GM19324 (cell line): ENCODE data around the gene GDPD5.
"Not testable (repeated sequence)": the region's sequence is repeated elsewhere in the genome, so short reads cannot be mapped to it uniquely, and the experiment has no call there.

ENCODE experiments used
- ATAC-seq: cut with Tn5 transposase; IDR thresholded peaks from one replicate; pipeline ENCODE4 v1.9.1; 2021; ENCODE audit warnings: mild to moderate bottlenecking, moderate library complexity; ENCODE audit not compliant: unreplicated experiment, low FRiP score

GDPD5 gene

DNA sequence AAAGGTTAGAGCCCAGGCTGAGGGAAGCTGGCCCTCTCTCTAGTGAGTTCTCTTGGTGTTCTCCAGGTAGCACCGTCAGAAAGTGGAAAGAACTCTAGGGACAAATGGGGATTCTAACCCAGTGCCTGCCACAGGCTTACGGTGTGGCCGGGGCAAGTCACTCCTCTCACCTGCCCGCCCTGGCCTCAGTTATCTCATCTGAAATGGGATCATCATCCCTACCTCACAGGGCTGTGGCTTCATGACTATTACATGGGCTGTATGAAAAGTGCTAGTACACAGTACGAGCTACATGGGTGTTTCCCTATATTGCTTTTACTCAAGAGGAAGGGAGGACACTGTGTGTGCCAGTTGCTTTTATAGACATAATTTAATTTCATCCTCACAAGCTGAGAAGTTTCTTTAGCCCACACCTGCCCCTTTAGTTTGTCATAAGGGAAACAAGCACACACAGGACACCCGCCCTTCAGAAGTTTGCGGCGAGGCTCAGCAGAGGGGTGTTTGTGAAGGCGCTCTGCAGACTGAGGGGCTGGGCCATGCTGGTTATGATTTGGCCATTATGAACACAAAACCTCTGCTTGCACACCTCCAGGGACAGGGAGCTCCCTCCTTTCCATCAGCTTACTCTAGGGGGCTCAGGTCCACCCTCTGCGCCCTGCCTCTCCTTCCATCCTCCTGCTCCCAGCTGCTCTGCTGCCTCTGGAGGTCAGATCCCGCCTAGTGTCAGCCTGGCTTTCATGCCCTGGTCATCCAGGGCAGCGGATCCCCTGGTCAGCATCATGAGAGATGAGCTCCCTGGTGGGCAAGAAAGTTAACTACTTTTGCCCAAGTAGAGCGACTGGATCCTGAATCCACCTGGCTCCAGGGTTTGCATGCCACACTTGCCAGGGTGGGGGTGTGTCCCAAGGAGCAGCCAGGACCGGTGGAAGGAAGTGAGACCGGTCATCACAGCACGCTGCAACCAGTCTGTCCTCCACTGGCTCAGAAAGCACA lies 93.9 kb downstream of the GDPD5 start:
- no peak for ATAC-seq

DNA sequence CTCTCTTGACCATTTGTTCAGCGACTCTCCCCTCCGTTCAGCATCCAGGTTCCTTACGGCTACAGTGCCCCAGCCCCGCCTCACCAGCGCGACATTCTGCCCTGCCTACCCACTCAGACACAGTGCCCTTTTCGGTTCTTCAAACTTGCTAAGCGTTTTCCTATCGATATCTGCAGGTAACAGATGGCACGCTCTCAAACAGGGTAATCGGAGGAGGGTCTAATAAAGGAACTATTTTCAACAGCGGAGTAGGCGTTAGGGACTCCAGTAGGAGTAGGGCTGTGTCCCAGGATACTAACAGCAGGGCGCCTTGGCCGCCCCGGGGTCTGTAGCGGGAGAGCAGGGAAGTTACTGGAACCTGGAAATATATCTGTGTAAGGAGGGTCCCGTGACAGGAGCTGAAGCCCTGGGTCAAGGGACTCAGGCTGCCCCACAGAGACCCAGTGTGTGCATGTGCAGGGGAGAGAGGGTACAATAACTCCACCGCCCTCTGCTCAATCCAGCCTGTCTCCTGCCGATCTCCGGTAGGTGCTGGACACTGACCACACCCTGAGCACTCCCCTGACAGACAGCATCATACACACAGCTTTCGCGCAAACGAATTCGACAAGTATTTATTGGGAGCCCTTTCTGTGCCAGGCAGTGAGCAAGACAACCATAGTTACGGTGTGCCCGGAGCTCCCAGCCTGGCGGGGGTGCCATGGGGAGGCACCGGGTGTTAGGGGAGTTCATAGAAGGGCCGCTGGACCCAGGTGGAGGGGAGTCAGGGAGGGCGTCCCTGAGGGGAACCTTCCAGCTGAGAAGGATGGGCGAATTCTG lies 94.8 kb downstream of the GDPD5 start:
- ATAC-seq = no peak

- ATAC-seq = peak; percentile 42
Measured at GRCh38 chr11:75429902-75430713, 95.6 kb downstream of the GDPD5 start.

GRCh38 chr11:75429641-75429901 lies 96.2 kb downstream of the GDPD5 start:
- no peak for ATAC-seq

DNA sequence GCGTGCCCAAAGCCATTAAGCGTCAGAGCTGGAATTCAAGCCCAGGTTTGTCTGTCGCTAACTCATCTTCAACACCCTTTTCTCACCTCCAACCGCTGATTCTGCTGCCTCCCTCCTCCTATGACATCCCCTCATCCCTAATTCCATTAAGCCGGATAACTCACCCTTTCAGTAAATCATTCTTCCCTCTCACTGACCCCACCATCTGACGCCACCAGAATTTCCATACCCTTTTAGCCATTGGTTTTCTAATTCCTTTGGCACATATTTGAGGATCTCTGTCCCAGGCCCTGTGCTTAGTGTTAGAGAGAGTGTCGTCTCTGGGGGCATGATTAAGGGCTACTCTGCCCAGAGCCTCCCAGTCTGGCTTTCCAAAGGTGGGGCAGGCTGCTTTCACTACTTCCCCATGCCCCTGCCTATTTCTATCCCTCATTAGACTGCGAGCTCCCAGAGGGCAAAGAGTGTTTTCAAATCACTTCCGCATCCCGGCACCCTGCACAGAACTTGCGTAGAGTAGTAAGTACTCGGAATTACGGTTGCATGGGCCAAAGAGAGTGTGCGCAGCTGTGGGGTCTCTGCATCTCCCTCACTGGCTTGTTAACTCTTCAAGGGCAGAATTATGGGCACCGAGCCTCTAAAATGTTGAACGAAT lies 96.6 kb downstream of the GDPD5 start:
- ATAC-seq = no peak

- peak; percentile 46 for ATAC-seq
Measured at GRCh38 chr11:75428281-75428724, 97.4 kb downstream of the GDPD5 start.

- no peak for ATAC-seq
Measured at GRCh38 chr11:75427181-75427580, 98.6 kb downstream of the GDPD5 start.

DNA sequence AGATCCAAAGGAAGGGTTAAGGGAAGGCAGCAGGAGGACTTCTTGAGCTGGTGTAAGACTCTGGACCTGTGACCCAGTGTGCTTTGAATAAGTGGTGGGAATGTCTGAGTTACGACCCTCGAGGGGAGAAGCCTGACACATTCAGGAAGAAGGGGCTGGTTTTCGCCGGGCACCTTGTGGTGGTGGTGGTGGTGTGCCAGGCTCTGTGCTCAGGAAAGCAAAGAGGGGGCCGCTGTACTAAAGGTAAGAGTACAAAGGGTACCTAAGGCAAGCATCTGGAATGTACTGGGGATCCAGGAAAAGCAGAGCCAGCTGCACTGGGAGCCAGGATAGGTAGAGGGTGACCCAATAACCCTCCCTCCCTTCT lies 99.0 kb downstream of the GDPD5 start:
- ATAC-seq = no peak

GRCh38 chr11:75425422-75425821 lies 100.3 kb downstream of the GDPD5 start:
- no peak for ATAC-seq

- no peak for ATAC-seq
Measured at GRCh38 chr11:75424396-75424795, 101.3 kb downstream of the GDPD5 start.

DNA sequence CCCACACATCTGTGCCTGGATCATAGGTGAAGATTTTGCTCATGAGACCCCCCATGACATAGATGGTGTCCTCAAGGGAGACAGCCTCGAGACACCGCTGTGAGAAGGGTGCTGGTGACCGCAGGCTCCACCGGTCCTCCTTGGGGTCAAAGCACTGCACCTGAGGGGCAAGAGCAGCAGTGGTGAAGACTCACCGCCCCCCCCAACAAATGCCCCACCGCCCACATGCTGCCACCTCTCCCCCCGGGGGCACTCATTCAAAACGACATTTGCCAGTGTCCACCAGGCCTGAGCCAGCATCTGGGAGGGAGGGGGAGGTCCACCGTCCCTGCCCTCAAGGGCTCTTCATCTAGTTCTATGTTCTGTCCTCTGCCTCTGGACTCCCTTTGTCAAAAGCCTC lies 102.0 kb downstream of the GDPD5 start:
- ATAC-seq = no peak

DNA sequence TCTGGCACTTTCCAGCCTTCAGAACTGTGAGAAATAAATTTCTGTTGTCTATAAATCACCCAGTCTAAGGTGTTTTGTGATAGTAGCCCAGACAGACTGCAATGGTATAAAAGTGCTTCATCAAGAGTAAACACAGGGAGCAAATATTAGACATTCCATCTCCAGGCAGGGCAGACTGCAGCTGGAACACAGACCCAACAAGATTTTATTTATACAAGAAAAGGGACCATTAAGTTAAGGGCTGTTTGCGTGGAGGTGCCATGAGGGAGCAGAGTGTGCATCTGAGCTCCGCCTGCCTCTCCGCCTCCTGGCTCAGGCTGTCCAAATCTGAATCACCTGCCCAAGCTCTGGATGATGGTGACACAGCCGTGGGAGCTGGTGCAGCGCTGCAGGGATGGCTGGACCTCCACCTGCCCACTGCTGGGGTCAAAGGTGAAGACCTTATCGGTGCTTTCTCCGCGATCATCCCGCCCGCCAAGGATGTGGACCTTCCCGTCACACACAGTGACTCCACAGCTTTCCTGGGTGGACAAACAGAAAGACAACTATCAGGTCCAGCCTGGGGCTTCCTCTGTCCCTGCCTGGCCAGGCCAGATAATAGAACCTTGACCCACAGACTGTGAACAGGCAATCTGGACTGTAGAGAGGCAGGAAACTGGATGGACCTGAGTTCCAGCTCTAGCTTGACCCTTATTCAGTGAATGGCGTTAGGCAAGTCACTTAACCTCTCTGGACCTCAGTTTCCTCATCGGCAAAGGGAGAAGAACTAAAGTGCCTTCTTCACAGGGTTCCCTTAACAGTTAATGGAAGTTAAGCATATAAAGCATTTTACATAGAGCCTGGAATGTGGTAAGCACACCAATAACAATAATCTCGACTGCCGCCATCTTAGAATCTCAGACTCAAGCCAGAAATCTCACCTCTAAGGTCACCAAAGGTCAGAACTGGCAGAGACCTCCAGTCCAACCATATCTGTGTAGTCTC lies 103.2 kb downstream of the GDPD5 start:
- ATAC-seq = no peak

DNA sequence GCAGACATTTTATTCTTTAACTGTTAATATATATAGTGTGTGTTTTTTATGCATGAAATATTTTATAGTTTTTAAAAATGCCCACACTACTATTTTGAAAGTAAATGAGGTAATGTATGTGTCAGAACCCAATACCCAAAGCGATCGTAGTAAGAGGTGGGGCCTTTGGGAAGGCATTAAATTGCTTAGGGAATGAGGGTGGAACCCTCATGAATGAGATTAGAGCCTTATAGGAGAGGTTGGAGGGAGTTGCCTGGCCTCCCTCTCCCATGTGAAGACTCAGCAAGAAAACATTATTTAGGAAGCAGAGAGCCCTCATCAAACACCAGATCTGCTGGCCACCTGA lies 103.9 kb downstream of the GDPD5 start:
- no peak for ATAC-seq

- ATAC-seq = no peak
Measured at GRCh38 chr11:75421035-75421602, 104.6 kb downstream of the GDPD5 start.

DNA sequence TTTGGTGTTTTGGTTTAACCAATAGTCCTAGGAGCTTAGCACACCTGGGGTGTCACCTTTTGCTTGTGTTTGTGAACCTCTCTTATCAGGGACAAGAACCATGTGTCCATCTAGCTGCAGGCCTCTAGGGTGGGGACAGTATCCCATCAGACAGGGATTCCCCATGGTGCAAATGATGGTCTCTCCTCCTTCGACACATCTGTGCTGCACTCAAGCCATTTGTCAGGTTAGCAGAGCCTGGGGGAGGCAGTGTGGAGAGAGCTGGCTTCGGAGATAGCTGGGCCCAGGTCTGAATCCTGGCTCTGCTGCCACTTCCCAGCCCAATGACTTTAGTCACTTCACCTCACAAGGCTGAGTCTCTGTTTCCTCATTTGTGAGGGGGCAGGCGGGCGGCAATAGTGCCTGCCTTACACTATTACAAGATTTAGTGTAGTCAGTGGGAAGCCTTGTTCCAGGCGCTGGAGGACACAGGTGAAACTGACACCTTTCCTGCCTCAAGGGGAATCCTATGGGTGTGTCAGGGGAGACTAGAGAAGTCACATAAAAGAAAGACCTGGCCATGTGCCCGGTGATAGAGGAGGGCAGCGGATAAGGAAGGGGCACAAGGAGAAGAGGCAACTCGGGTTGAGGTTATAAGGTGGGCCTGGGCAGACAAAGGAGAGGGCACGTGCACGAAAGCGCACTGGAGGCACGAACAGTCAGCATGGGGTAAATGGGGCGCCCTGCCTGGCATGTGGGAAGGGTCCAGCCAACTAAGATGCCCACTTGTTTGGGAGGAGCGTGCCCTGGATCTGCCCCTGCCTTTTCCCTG lies 105.3 kb downstream of the GDPD5 start:
- ATAC-seq = no peak

DNA sequence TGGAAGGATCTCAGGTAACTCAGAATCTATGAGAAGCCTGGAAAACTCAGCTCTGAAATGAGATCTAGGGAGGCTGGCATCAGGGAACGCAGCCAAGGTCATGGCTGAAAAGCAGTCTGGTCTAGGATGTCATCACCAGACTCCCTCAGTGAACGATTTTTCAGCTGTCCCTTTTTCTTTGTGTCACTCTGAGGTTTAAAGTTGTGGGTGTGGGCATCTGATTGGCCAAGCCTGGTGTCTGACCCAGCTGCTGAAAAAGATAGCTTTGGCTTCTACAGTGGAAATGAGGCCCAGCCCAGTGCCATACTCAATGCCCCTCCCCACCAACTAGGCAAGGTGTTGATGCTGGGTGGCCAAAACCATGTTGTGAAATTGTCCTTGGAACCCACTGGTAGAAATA lies 111.9 kb downstream of the GDPD5 start:
- ATAC-seq = no peak

DNA sequence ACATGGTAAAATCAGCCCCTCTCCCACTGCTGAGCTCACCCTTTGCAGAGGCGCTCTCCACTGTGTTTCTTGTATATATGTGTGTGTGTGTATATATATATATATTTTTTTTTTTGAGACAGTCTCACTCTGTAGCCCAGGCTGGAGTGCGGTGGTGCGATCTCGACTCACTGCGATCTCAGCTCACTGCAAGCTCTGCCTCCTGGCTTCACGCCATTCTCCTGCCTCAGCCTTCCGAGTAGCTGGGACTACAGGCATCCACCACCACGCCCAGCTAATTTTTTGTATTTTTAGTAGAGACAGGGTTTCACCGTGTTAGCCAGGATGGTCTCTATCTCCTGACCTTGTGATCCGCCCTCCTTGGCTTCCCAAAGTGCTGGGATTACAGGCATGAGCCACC lies 112.6 kb downstream of the GDPD5 start:
- not testable (repeated sequence) for ATAC-seq

DNA sequence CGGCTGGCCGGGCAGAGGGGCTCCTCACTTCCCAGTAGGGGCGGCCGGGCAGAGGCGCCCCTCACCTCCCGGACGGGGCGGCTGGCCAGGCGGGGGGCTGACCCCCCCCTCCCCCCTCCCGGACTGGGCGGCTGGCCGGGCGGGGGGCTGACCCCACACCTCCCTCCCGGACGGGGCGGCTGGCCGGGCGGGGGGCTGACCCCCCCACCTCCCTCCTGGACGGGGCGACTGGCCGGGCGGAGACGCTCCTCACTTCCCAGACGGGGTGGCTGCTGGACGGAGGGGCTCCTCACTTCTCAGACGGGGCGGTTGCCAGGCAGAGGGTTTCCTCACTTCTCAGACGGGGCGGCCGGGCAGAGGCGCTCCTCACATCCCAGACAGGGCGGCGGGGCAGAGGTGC lies 115.8 kb downstream of the GDPD5 start:
- not testable (repeated sequence) for ATAC-seq
